ENCODE results near the gene SELENOM. TPM values are rescaled to one million over a fixed set of nuclear protein-coding genes. Genes with fewer than 3 reads are reported as not detected.

SELENOM gene
- total and polyA plus RNA-seq, 2 of the 8 experiments (the other 6 are each of a cell fraction or from before 2014, with no cell fraction given), result 22.7 to 40.0 TPM

DNA sequence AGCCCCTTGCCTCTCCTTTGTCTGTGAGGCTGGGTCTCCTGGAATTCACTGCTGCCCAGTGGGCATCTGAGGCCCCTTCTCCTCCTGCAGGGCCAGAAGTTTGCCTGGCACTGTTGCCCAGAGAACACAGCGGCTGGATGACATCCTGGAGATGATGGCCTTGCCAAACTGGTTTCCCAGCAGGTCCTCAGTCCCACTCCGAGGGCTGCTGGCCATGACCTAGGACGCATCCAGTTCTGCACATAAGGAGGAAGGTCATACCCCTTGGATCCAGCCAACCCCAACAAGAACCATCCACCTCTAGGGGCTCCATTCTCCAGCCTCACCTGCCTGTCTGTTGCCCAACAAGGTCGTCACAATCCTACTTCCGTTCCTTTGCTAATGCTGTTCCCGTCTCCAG, 29.7 kb downstream of the SELENOM start:
- FAIRE-seq, result no peak
- H3K56ac ChIP-seq (replicated peaks; ENCODE audit: insufficient read length, low read depth, low read length), result no peak overlapping the region
- H4K8ac ChIP-seq (ENCODE audit: extremely low read depth, insufficient read depth, low read length), result no peak overlapping the region
- H2BK20ac ChIP-seq (ENCODE audit: low read length), result no peak overlapping the region
- no peak overlapping the region for H4K5ac ChIP-seq (ENCODE audit: insufficient read length, low read depth, low read length)
- no peak overlapping the region for H2AFZ ChIP-seq (ENCODE audit: low read length)
- H3K27me3 ChIP-seq (replicated peaks in 1 of 4; ENCODE audit: control insufficient read depth in 3 of 4, extremely low read depth in 1 of 4, insufficient read depth in 3 of 4, low read length in 3 of 4), result peaks cover 0 to 5% (median 2%) of the 10 kb centered on the region in 4 experiments; a peak in 3 of 7 replicates
- H2BK120ac ChIP-seq (replicated peaks; ENCODE audit: low read depth, low read length), result no peak overlapping the region
- H3K27ac ChIP-seq (ENCODE audit: low read depth, low read length), result no peak overlapping the region
- peaks cover 3 to 5% of the 10 kb centered on the region in 2 experiments for H4K20me1 ChIP-seq (replicated peaks in 1 of 2; ENCODE audit: control insufficient read depth in 1 of 2, insufficient read depth in 2 of 2, low read length in 2 of 2)
- no peak overlapping the region for H3K14ac ChIP-seq (ENCODE audit: insufficient read length)
- peaks cover 0 to 14% (median 5%) of the 10 kb centered on the region in 4 experiments; a peak in 6 of 7 replicates for H3K4me1 ChIP-seq (replicated peaks in 1 of 4; ENCODE audit: control insufficient read depth in 3 of 4, insufficient read depth in 4 of 4, low read length in 3 of 4)
- no peak overlapping the region for H3K9ac ChIP-seq (replicated peaks in 1 of 4; ENCODE audit: extremely low read depth in 1 of 4, low read depth in 3 of 4, low read length in 3 of 4)
- POLR2A ChIA-PET (ENCODE audit: partially characterized antibody), result interaction anchor here (12.2 kb wide), 1 partner anchor 108 kb away, joined by 220 read pairs; the partner anchor contains the start of genes MORC2 and TUG1
- no peaks in the 10 kb centered on the region; the same call in 1 of the 2 replicates for H3K79me1 ChIP-seq (ENCODE audit: low read depth, low read length)
- H3K4ac ChIP-seq (replicated peaks; ENCODE audit: insufficient read length, low read depth, low read length), result no peak overlapping the region
- H3K23me2 ChIP-seq (ENCODE audit: low read depth, low read length), result peaks cover 6% of the 10 kb centered on the region
- DNase-seq (ENCODE audit: low read depth in 1 of 2, low spot score in 2 of 2), result no peak
- no peak overlapping the region for H4K91ac ChIP-seq (replicated peaks; ENCODE audit: insufficient read length, low read length)
- no peak overlapping the region for H2BK5ac ChIP-seq (ENCODE audit: low read depth, low read length)
- no peak overlapping the region for H2AK5ac ChIP-seq (ENCODE audit: low read depth, low read length)
- H2BK15ac ChIP-seq (ENCODE audit: low read length), result no peak overlapping the region
- no peak overlapping the region for H3K4me2 ChIP-seq (ENCODE audit: insufficient read depth in 1 of 2, low read depth in 2 of 2, low read length in 2 of 2)
- CTCF ChIA-PET (ENCODE audit: partially characterized antibody), result interaction anchor here (1.2 to 13.3 kb wide), 2 partner anchors 11 to 20 kb away, joined by 3 to 207 read pairs; no protein-coding TSS in a partner anchor
- 90% methylated on average over 6 of the region's 6 CpGs; no CpG with 5 or more reads in 1 of the 2 experiments for WGBS, 2 experiments (ENCODE audit: extremely low coverage in 1 of 2, insufficient coverage in 1 of 2, insufficient read length in 1 of 2, insufficient replicate concordance in 2 of 2, low coverage in 1 of 2, low lambda C conversion rate in 2 of 2, missing lambda C conversion rate in 1 of 2)
- no peak overlapping the region for H3K4me3 ChIP-seq (ENCODE audit: extremely low read depth in 1 of 4, insufficient read depth in 2 of 4, low read depth in 3 of 4, low read length in 4 of 4)
- no peak overlapping the region for H2BK12ac ChIP-seq (ENCODE audit: low read depth, low read length)
- H3K36me3 ChIP-seq (ENCODE audit: control insufficient read depth in 2 of 4, insufficient read depth in 4 of 4, low read length in 3 of 4), result no peaks in the 10 kb centered on the region
- no peaks in the 10 kb centered on the region for H3K79me2 ChIP-seq (ENCODE audit: control insufficient read depth in 1 of 2, insufficient read depth in 2 of 2, low read length in 2 of 2)
- H3K18ac ChIP-seq (ENCODE audit: extremely low read depth, low read length), result no peak overlapping the region
- no peak overlapping the region for H3K23ac ChIP-seq (ENCODE audit: insufficient read length)
- no peaks in the 10 kb centered on the region for H3K9me3 ChIP-seq (ENCODE audit: insufficient read depth in 2 of 2, low read depth in 1 of 2, low read length in 1 of 2)
- no peak for TF ChIP-seq CHD2 (IDR thresholded peaks at IDR 0.05; ENCODE audit: low read length)
- no peak for TF ChIP-seq SIX5 (IDR thresholded peaks at IDR 0.05; ENCODE audit: low read depth, low read length)
